D721Med (cell line): Measurements from ENCODE around the gene ATP6V0E1.

Experiments used
- DNase-seq: peaks from one replicate; pipeline ENCODE4 v3.0.0; 2011; ENCODE audit warnings: low spot score; ENCODE audit not compliant: insufficient read length
- FAIRE-seq: peaks from 2 replicates; lab custom pipeline; 2011; peaks lifted over from hg19 to GRCh38; lab: Jason Lieb, UNC
- TF ChIP-seq, protein P1 (sequence below): IDR thresholded peaks from 2 replicates; pipeline ENCODE4 v1.5.1; 2012; ENCODE audit warnings: mild to moderate bottlenecking, control low read depth; ENCODE audit not compliant: insufficient read depth; ENCODE audit errors: missing control alignments

The ATP6V0E1 gene

DNA sequence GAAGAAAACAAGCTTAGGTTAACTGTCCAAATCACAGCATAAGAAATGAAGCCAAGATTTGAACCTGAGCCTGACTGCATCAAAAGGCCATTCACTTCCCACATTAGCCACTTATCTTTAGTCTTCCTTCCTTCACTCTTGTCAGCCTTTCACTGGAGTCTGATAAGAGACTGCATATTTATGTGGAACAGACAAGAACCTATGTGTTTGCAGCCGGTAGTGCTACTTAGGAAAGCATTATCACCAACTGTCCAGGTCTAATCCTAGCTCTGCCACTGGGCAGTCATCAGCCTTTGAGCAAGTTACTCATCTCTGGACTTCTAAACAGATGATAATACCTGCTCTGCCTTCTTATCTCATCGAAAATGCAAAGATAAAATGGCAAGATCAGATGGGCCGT, 12.1 kb upstream of the ATP6V0E1 start:
- DNase-seq (no peak), FAIRE-seq (no peak)
- TF ChIP-seq, protein P1, sequence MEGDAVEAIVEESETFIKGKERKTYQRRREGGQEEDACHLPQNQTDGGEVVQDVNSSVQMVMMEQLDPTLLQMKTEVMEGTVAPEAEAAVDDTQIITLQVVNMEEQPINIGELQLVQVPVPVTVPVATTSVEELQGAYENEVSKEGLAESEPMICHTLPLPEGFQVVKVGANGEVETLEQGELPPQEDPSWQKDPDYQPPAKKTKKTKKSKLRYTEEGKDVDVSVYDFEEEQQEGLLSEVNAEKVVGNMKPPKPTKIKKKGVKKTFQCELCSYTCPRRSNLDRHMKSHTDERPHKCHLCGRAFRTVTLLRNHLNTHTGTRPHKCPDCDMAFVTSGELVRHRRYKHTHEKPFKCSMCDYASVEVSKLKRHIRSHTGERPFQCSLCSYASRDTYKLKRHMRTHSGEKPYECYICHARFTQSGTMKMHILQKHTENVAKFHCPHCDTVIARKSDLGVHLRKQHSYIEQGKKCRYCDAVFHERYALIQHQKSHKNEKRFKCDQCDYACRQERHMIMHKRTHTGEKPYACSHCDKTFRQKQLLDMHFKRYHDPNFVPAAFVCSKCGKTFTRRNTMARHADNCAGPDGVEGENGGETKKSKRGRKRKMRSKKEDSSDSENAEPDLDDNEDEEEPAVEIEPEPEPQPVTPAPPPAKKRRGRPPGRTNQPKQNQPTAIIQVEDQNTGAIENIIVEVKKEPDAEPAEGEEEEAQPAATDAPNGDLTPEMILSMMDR, result no peak

DNA sequence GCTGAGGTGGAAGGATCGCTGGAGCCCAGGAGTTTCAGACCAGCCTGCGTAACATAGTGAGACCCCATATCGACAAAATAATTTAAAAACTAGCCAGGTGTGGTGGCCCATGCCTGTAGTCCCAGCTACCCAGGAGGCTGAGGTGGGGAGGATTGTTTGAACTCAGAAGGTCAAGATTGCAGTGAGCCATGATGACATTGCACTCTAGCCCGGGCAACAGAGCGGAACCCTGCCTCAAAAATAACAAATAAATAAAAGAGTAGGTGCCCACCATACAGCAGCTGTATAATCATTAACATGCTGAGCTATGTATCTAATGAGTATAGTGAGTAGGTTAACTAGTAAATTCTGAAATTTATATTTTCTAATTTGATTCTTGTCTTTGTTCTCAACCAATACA, 11.0 kb upstream of the ATP6V0E1 start:
- TF ChIP-seq, protein P1, result no peak
- DNase-seq (no peak), FAIRE-seq (no peak)

DNA sequence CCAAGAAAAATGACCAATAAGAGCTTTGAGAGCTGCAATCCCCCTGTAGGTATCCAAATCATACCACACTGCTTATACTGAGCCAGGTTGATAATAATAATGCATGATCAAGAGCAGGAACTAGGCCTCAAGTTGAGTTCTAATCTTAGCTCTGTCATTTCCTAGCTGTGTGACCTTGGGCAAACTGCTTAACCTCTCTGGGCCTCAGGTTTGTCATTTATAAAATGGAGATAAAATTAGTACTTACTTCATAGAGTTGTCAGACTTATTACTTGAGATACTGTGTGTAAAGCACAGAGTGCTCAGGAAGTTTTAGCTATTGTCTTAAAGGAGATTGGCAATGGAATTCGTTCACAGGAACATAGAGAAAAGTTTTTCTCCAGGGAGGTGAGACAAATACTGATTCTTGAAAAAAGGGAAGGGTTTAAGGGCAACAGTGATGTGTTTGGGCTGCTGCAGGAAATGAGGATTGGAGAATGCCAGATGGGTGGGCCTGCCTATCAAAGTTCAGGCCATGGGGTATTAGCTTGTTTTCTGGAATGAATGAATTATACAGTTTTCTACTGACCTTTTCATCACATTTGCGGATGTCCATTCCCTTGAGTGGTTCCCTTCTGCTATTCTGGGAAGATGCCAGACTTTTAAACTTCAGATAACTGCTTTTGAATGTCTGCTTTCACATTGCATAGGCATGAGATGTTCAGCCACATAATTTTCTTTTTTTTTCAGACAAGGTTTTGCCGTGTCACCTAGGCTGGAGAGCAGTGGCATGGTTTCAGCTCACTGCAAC, 10.2 kb upstream of the ATP6V0E1 start:
- TF ChIP-seq, protein P1, result no peak
- no peak for FAIRE-seq
- no peak for DNase-seq

DNA sequence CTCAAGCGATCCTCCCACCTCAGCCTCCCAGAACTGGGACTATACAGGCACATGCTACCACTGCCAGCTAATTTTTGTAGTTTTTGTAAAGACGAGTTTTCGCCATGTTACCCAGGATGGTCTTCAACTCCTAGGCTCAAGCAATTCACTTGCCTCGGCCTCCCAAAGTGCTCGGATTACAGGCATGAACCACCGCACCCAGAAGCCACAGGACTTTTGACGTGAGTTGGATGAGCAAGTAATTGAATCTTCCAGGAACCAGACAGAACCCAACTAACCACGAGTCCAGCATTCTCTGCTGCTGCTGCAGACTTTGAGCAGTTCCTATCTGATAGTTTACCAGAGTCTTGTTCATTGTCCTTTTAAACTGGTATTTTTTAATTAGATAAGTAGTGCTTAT, 9.6 kb upstream of the ATP6V0E1 start:
- no peak for DNase-seq
- no peak for FAIRE-seq
- TF ChIP-seq, protein P1, result no peak

DNA sequence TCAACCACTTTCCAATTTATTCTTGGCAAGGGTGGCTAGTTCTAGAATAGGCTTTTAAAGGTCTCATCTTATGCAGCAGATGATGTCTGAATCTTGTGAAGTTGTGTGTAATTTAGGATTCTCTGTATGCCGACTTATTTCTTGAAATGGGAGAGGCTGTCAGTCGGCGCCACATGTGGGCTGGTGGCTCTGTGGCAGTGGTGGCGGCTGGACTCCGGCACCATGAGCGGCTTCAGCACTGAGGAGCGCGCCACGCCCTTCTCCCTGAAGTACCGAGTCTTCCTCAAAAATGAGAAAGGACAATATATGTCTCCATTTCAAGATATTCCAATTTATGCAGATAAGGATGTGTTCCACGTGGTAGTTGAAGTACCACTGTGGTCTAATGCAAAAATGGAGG, 8.3 kb upstream of the ATP6V0E1 start:
- FAIRE-seq (no peak), DNase-seq (no peak)
- TF ChIP-seq, protein P1, result no peak

DNA sequence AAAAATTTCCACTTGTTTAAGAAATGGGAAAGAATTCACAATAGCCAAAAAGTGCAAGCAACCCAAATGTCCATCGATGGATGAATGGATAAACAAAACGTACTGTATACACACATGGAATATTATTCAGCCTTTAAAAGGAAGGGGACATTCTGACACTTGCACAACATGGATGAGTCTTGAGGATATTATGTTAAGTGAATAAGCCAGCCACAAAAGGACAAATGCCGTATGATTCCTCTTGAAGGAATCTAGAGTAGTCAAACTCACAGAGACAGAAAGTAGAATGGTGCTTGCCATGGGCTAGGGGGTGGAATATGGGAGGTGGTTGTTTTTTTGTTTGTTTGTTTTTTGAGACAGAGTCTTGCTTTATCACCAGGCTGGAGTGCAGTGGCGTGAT, 3.8 kb upstream of the ATP6V0E1 start:
- DNase-seq, result no peak
- TF ChIP-seq, protein P1, result no peak
- no peak for FAIRE-seq

DNA sequence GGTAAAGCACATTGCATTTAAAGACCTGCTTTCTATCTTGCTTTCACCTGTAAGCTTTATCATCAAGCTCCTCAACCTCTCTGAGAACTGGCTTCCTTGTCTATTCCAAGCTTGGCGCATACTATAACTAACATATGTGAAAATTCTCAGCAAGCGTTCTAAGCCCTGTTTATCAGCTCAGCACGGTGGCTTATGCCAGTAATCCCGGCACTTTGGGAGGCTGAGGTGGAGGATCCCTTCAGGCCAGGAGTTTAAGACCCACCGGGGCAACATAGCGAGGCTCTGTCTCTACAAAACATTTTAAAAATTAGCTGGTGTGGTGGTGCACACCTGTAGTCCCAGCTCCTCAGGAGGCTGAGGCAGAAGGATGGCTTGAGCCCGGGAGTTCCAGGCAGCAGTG, 1.6 kb upstream of the ATP6V0E1 start:
- FAIRE-seq, result no peak
- TF ChIP-seq, protein P1, result no peak
- DNase-seq, result no peak
